ENCODE data around the gene BRIP1.
A peak's percentile ranks its signal among the peaks of the same experiment; 100 is the strongest.

BRIP1 gene

DNA sequence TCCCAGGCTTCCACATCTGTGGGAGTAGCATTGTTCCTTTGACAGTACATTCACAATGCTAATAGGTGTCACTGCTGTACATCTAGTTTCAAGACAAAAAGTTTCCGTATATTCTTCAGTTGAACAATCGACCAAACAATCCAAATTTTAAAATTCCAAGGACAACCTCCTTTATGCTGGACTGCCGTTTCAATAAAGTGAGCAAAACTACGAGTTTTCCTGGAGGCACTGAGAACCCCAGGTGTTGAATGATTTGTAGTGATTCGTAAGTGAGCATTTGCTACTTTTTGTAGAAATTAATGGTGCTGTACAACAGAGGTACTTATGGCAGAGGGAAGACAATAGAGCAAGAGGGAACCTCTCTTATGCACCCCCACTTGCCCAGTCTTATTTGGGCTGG, 201.1 kb downstream of the BRIP1 start:
- no peak for DNase-seq (ENCODE audit: low read depth)

DNA sequence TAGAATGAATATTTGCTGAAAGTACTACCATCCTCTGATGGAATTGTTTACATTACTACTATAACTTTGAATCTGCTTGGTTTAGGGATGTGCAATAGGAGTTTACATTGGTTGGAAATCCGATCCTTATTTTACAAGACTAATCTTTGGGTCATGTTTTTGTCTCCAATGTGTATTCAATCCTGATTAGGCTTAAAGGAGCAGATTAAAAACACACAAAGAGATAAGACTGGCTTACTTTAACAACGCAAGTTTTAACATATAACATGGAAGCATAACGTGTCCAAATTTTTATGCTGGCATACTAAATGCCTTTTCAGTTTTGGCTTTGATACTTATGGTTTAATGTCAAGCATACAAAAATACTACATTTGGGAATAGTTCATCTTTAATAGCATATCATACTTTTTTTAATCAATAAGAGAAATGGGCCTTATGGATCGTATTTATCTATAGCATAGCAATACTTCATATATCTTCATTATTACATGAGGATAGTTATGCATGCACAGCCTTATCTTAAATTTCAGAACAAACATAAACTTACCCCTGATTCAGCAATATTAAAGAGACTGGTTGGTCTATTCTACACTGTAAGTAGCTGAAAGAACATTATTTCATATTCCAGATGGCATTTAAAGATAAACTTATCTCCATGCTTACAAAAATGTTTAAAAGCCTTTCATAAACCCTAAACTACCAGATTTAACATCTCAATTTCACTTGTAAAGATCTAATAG, 202.4 kb downstream of the BRIP1 start:
- no peak for DNase-seq (ENCODE audit: low read depth)

DNA sequence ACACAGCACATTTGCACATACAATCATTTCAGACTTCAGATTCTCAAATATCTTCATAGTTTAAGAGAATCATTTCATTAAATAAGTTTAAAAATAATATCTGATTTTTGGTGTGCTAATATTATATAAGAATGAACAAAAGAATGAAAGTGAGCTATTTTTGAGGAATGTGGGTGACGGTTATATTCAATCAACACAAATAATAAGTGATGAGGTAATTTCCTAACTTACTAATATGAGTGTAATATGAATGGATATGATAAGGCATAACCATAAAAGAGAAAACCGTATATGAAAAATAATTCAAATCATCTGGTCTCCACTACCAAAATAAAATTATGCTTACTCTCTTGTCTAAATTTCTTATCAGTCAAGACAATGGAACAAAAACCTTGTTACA, 203.9 kb downstream of the BRIP1 start:
- no peak for DNase-seq (ENCODE audit: low read depth)

DNA sequence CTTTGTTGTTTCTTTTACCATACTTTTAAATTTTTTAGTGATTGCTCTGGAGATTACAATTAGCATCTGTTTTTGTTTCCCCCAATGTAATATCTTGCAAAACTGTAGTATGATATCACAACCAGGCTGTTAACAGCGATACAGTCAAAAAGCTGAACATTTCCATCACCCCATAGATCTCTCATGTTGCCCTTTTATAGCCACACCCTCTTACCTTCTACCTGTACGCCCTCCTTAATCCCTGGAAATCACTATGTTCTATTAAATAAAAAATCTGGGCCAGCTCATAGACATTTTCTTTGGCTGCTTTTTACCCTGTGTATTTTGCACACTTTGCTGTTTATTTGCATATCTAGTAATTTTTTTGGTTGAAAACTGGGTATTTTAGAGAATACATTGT, 205.1 kb downstream of the BRIP1 start:
- DNase-seq (ENCODE audit: low read depth) = no peak

DNA sequence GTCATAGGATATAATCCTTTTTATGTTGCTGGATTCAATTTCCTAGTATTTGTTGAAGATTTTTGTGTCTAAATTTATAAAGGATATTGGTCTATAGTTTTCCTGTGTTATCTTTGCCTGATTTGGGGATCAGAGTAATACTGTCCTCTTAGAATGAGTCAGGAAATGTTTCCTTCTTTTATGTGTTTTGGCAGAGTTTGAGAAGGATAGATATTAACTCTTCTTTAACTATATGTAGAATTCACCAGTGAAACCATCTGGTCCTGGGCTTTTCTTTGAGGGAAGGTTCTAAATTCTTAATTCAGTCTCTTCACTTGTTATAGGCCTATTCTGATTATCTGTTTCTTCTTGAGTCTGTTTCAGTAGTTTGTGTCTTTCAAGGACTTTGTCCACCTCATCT, 206.0 kb downstream of the BRIP1 start:
- DNase-seq (ENCODE audit: low read depth) = no peak

DNA sequence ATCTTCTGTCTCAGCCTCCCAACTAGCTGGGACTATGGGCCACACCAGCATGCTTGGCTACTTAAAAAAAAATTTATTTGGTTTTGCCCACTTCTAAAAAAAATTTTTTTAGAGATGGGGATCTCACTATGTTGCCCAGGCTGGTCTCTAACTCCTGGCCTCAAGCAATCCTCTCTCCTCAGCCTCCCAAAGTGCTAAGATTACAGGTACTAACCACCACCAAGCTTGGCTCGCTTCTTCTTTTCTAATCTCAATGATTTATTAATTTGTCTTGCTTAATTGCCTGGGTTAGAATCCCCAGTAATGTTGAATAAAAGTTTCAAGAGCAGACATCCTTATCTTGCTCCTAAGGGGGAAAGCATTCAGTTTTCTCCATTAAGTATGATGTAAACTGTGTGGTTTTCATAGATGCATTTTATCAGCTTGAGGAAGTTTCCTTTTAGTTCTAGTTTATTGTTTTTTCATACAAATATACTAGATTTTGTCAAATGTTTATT, 206.6 kb downstream of the BRIP1 start:
- DNase-seq (ENCODE audit: low read depth) = no peak

DNA sequence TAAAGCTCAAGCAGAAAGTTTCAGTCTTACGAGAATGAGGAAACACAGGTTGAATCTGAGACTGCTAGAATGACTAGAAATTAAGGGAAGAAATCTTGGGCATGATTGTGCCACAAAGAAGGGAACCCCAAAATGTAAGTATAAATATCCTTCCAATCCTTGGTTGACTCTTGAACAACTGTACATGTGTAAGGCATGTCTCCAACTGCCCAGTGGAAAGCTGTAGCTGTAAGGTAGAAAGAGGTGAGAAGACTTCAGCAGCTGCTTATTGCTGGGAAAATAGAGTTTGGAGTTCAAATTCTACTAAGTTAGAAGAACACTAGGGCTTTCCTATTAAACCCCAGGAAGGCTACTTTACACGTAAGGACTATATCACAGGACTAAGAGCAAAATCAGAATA, 212.6 kb downstream of the BRIP1 start:
- no peak for DNase-seq (ENCODE audit: low read depth)

DNA sequence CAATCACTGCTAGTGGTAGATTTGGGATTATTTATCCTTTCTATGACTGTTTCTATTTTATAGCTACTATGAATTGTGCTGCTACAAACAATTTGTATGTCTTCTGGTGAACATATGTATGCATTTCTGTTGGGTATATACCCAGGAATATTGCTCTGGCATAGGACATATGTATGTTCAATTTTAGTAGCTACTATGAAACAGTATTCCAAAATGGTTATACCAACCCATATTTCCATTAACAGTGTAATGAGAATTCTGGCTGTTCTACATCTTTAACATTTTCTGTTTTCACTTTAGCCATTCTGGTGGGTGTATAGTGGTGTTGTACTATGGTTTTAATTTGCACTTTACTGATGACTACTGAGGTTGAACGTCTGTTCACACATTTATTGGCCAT, 214.7 kb downstream of the BRIP1 start:
- DNase-seq (ENCODE audit: low read depth) = no peak

DNA sequence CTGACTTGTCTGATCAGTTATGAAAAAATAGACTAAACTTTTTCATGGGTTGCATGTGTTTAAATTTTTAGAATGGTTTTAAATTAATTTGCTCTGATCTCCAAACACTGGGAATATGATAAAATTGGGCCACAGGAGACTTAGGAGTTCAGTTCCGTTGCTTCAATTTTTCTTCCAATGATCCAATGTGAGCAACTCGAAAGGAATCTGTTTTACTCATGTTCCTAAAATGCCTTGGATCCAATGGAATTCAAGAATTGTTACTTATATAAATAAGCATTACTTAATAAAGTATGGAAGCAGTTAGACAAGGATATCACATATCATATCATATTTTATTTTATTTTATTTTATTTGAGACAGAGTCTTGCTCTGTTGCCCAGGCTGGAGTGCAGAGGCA, 216.3 kb downstream of the BRIP1 start:
- no peak for DNase-seq (ENCODE audit: low read depth)

DNA sequence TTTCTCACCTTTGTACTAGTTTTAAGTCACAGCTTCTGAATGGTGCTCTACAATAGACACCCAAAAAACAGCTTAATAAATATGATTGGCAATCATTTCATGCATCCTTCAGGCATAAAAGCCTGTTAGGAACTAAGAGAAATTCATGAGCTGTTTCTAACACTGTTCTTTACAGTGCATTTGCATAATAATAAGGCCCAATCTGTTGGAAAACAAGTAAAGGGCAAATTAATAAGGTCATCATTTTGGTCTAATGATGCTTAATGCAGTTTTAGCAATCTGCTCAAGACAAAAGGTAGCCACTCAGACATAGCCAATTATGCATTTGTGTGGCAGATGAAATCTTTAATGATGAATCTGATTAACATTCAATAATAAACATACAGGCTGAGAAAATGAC, 216.8 kb downstream of the BRIP1 start:
- DNase-seq (ENCODE audit: low read depth) = no peak

DNA sequence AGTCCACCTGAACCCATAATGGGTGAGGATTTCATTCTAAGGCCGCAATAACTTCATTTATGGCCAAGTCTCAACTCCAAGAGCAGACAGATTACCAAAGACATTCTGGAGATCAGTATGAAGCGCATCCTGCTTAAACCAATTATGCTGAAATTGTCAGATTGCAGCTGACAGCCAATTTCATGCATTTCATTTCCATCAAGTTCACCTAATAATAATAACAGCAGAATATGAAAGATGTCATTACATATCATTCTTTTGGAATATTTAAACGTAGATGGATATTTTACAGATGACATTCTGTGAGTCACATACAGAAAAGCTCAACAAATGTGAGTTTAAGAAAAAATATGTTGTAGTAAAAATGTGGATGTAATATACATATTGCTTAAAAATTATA, 217.4 kb downstream of the BRIP1 start:
- DNase-seq (ENCODE audit: low read depth) = no peak

DNA sequence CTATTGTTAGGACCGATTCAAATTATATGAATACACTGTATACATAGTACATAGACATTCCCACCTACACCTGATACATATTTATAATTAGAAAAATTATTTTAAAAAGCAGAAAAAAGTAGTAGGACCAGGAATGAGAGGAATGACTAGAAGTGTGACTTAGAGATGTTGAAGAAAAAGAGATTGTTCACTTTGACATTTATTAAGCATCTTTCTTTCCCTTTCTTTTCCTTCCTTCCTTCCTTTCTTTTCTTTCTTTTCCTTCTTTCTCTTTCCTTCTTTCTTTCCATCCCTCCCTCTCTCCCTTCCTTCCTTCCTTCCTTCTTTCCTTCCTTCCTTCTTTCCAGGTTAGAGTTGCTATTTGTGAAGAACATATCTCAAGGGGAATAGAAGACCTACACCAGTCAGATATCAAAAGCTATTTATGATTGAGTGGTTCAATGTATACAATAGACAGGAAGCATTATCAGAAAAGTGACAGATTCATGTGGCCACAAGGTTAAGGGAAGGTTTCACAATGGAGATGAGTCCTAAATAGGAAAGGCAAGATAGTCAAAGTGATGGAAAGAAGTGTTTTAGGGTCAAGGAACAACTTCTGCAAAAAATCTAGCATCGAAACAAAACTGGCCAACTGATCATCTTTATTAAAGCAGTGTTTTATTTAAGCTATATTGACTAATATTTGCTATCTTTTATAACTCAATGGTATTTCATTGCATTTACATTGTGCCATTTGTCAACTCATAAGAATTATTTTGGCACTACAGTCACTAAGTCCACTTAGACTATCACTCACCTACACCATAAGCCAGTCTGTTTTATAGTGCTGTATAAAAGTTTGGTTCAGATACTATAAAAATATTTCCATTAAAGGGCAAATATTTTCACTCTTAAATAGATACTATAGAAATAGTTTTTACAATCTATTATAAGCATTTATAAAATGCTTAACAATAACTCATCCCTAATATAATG, 218.2 kb downstream of the BRIP1 start:
- DNase-seq (ENCODE audit: low read depth) = no peak

DNA sequence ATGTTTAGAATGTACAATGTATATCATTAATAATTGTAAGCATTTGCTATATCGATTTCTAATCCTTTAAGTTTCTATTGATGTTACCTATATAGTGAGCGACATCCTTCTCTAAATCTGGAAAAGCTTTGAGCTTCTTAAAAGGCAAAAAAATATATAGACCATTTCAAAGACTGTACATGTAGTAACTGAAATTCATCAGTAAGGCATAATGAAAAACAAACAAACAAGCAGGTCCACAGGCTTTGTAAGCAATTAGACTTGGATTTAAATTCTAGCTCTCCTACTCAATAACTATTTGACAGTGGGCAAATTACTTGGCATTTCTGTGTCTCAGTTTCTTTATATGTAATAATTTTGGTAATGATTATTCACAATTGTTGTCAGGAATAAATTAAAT, 220.6 kb downstream of the BRIP1 start:
- no peak for DNase-seq (ENCODE audit: low read depth)

DNA sequence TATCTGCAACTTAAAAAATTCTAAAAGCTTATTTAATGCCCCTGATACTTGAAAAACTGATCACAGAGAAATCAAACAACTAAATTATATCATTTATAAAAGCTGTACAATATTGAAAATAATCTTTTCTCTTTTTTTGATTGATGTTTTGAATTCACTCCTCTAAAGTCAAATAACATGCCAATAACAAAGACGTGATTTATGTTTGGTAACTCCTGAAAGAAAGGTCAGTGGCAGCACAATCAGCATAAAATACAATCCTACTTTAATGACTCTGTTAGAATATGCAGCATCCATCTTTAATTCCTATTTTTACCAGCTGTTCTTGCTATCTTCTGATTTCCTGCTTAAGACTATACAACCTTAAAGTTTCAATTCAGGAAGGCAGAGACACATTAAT, 221.6 kb downstream of the BRIP1 start:
- no peak for DNase-seq (ENCODE audit: low read depth)

DNA sequence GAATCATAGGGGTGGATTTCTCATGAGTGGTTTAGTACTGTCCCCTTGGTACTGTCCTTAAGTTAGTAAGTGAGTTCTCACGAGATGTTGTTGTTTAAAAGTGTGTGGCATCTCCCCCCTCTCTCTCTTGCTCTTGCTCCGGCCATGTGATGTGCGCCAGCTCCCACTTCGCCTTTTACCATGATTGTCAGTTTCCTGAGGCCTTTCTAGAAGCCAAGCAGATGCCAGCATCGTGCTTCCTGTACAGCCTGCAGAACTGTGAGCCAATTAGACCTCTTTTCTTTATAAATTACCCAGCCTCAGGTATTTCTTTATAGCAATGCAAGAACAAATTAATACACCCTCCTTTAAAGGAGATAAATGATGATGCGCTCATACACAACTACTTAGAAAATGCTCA, 222.2 kb downstream of the BRIP1 start:
- DNase-seq (ENCODE audit: low read depth) = no peak

DNA sequence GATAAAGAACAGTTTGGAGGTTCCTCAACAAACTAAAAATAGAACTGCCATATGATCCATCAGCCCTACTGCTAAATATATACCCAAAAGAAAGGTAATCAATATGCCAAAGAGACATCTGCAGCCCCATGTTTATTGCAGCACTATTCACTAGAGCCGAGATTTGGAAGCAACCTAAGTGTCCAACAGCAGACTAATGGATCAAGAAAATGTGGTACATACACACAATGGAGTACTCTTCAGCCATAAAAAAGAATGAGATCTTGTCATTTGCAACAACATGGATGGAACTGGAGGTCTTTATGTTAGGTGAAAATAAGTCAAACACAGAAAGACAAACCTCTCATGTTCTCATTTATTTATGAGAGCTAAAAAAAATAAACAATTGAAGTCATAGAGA, 223.5 kb downstream of the BRIP1 start:
- DNase-seq (ENCODE audit: low read depth) = no peak

DNA sequence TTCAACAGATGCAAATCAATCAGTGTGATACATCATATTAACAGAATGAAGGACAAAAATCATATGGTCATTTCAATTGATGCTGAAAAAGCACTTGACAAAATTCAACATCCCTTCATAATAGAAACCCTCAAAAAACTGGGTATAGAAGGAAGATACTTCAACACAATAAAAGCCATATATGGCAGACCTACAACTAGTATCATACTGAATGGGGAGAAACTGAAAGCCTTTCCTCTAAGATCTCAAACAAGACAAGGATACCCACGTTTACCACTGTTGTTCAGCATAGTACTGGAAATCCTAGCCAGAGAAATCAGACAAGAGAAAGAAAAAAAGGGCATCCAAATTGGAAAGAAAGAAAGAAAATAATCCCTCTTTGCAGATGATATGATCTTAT, 225.2 kb downstream of the BRIP1 start:
- no peak for DNase-seq (ENCODE audit: low read depth)

DNA sequence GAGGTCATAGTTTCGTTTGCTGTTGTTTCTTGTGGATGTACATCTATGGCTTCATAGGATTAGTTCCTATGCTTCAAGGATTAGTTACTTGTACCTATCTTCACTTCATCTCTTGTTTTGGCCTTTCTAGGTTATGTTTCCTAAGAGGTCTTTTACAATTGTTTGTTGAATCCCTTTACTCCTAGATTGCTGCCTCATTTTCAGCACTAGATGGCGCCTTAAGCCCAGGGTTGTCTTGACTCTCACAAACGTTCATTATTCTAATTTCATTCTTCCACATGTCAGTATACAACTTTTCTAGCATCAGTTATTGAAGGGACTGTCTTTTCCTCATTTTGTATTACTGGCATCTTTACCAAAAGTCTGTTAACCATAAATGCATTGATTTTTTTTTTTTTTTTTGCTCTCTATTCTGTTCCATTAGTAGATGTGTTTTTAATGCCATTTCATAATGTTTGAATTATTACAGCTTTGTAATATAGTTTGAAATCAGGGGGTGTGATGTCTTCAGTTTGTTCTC, 227.4 kb downstream of the BRIP1 start:
- DNase-seq (ENCODE audit: low read depth) = peak; percentile 15

DNA sequence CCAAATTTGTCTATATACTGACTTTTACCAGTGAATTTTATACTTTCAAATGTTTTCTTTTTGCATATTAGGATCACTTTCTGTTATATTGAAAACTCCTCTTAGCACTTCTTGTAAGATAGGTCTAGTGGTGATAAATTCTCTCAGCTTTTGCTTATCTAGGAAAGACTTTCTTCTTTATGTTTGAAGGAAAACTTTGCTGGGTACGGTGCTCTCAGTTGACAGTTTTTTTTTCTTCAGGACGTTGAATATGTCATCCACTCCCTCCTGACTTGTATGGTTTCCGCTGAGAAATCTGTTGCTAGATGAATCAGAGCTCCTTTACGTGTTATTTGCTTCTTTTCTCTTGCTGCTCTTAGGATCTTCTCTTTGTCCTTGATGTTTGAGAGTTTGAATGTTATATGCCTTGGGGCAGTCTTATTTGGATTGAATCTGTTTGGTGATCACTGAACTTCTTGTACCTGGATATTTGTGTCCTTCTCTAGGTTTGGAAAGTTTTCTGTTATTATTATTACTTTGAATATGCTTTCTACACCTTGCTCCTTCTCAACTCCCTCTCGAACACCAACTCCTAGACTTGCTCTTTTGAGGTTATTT, 228.3 kb downstream of the BRIP1 start:
- DNase-seq (ENCODE audit: low read depth) = no peak

DNA sequence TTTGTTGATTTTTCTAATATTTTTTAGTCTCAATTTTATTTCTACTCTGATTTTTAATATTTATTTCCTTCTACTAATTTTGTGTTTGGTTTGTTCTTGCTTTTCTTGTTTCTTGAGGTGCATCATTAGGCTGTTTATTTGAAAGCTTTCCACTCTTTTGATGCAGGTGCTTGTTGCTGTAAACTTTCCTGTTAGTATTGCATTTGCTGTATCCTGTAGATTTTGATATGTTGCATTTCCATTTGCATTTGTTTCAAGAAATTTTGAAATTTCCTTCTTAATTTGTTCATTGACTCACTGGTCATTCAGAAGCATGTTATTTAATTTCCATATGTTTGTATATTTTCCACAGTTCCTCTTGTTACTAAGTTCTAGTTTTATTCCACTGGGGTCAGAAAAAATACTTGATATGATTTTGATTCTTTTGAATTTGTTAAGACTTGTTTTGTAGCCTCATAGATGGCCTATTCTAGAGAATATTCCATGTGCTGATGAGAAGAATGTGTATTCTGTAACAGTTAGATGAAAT, 229.3 kb downstream of the BRIP1 start:
- no peak for DNase-seq (ENCODE audit: low read depth)

DNA sequence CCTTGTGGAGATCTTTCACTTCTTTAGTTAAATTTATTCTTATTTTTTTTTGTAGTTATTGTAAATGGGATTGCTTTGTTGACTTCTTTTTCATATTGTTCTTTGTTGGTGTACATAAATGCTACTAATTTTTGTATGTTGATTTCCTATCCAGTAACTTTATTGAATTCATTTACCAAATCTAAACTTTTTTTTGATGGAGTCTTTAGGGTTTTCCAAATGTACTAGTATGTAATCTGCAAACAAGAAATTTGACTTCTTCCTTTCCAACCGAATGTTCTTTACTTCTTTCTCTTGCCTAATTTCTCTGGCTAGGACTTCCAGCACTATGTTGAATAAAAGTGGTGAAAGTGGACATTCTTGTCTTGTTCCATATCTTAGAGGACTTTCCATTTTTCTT, 230.5 kb downstream of the BRIP1 start:
- DNase-seq (ENCODE audit: low read depth) = no peak

DNA sequence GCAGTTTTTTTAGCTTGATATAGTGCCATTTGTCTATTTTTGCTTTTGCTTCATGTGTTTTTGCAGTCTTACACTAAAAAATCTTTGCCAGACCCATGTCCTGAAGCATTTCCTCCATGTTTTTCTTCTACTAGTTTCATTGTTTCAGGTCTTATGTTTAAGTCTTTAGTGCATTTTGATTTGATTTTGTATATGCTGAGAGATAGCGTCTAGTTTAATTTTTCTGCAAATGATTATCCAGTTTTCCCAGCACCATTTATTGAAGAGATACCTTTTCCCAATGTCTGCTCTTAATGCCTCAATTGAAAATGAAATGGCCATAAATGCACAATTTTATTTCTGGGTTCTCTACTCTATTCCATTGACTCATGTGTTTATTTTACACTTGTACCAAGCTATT, 231.5 kb downstream of the BRIP1 start:
- DNase-seq (ENCODE audit: low read depth) = no peak

All from stimulated activated CD4-positive, alpha-beta T cell treated with anti-CD3 and anti-CD28 coated beads, Interleukin-2, amount 100 ng/mL, for 4 hours (primary cell).